Measurements from ENCODE around the gene GRIN2B. TPM values are rescaled to one million over a fixed set of nuclear protein-coding genes. Genes with fewer than 3 reads are reported as not detected.

GRIN2B gene
- total RNA-seq, 4 donors from 2014 or later = under 0.01 to 2.5 (median 0.38) TPM

DNA sequence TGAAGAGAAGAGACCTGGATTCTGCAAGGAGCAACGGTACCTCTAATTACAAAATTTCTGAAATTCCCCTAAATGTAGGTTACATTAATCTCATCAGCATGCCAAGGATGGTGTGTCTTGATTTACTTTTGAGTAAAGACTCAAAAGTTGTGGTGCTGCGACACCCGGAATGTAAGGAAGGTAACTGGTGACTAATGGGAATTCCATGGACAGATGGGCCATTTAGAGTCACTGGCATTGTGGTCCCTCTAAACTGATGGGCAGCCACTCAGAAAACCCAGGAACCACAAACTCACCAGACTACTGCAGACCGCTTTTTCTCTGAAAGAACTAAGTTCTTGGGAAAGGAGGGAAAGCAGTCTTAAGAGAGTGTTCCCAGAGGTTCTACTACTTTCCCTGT lies 32.8 kb downstream of the GRIN2B start:
- H3K4me1 ChIP-seq = no peaks in the 10 kb centered on the region
- H3K9me3 ChIP-seq = no peaks in the 10 kb centered on the region
- H3K36me3 ChIP-seq = no peaks in the 10 kb centered on the region
- H3K4me3 ChIP-seq = no peak overlapping the region
- no peak for TF ChIP-seq POLR2A (IDR thresholded peaks at IDR 0.05)
- TF ChIP-seq CTCF (IDR thresholded peaks at IDR 0.05) = no peak
- H3K27me3 ChIP-seq = no peaks in the 10 kb centered on the region
- no peak overlapping the region for H3K27ac ChIP-seq
- DNase-seq = no peak

DNA sequence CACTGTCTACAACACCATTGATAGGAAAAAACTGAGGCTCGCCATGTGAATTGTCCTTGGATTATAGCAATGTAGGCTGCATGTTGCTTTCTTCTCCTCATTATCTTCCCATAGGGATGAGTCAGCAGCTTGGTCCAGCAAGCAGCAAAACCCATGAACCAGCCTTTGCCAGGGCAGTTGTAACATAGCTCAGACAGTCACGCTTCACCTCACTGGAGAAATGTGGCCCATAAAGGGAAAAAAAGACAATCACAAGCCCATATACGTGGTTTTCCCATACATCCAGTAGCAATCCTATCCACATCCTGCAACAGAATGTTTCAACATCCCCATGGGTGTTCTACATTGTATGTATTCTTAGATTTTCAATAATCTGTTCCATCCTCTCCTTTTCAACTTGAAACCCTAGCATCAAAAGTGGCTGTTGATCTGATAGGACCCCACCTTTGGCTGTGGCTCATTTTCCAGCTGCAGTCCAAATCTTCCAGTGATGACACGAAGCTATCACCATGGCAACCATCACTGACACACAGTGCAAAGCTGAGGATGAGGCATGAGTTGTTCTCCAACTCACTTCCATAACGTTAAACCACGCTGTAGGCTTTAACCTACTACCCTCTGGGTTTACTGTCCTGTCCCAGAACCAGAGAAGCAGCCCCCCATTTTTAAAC lies 34.0 kb downstream of the GRIN2B start:
- Histone ChIP-seq H3K27me3 (no peaks in the 10 kb centered on the region), H3K4me3 (no peak overlapping the region), H3K4me1 (no peaks in the 10 kb centered on the region), H3K9me3 (no peaks in the 10 kb centered on the region), H3K27ac (no peak overlapping the region), H3K36me3 (no peaks in the 10 kb centered on the region)
- TF ChIP-seq POLR2A (IDR thresholded peaks at IDR 0.05) = no peak
- TF ChIP-seq CTCF (IDR thresholded peaks at IDR 0.05) = no peak
- no peak for DNase-seq

GRCh38 chr12:13945641-13946040 lies 35.8 kb downstream of the GRIN2B start:
- Histone ChIP-seq H3K27me3 (no peaks in the 10 kb centered on the region), H3K4me1 (no peaks in the 10 kb centered on the region), H3K9me3 (no peaks in the 10 kb centered on the region), H3K4me3 (no peak overlapping the region), H3K36me3 (no peaks in the 10 kb centered on the region), H3K27ac (no peak overlapping the region)
- TF ChIP-seq POLR2A (IDR thresholded peaks at IDR 0.05) = no peak
- no peak for TF ChIP-seq CTCF (IDR thresholded peaks at IDR 0.05)
- DNase-seq = no peak

- no peak overlapping the region for H3K4me3 ChIP-seq
- H3K9me3 ChIP-seq = no peaks in the 10 kb centered on the region
- no peak overlapping the region for H3K27ac ChIP-seq
- no peaks in the 10 kb centered on the region for H3K4me1 ChIP-seq
- no peaks in the 10 kb centered on the region for H3K27me3 ChIP-seq
- no peak for DNase-seq
- TF ChIP-seq POLR2A (IDR thresholded peaks at IDR 0.05) = no peak
- TF ChIP-seq CTCF (IDR thresholded peaks at IDR 0.05) = no peak
- H3K36me3 ChIP-seq = no peaks in the 10 kb centered on the region
Measured at GRCh38 chr12:13945236-13945635, 36.2 kb downstream of the GRIN2B start.

DNA sequence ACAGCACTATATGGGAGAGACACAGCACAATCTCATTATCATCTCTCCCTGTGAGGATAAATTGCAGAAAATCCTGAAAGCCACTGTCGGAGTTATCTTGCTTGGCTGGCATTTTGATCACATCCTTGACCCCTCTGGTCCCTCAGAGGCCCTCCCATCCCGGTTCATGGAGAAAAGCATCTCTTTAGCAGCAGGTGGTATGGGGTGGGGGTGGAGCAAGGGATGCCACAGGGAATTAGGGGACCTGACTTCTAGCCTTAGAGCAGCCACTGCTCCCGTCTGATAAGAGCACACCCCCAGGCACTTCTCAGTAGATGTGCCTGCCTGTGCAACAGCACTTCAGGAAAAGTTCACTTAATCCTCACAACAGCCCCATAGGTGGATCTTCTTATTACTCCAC lies 38.6 kb downstream of the GRIN2B start:
- no peaks in the 10 kb centered on the region for H3K36me3 ChIP-seq
- no peaks in the 10 kb centered on the region for H3K4me1 ChIP-seq
- no peak overlapping the region for H3K27ac ChIP-seq
- no peak overlapping the region for H3K4me3 ChIP-seq
- TF ChIP-seq CTCF (IDR thresholded peaks at IDR 0.05) (no peak), POLR2A (IDR thresholded peaks at IDR 0.05) (no peak)
- no peak for DNase-seq
- H3K27me3 ChIP-seq = no peaks in the 10 kb centered on the region
- no peaks in the 10 kb centered on the region for H3K9me3 ChIP-seq
